Measurements from ENCODE around the gene ERMP1.

DNA sequence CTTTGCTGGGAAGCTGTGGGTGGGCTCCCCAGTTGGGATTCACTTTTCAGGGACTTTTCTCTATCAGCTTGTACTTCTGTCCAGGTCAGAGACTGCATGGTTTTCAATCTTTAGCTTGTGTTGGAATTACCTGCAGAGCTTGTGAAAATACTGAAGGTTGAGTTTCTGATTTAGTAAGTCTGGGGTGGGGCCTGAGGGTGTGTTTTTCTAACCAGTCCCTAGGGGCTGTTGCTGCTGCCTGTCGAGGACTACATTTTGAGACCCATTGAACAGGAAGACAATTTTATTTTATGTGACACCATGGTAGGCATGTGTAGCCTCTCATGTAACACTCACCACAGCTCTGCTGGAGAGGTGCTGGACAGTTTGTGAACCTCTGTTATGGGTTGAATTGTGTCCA is 43.1 kb upstream of the ERMP1 start:
- no peak for TF ChIP-seq HDAC2 (IDR thresholded peaks at IDR 0.05)
- TF ChIP-seq, protein P1, sequence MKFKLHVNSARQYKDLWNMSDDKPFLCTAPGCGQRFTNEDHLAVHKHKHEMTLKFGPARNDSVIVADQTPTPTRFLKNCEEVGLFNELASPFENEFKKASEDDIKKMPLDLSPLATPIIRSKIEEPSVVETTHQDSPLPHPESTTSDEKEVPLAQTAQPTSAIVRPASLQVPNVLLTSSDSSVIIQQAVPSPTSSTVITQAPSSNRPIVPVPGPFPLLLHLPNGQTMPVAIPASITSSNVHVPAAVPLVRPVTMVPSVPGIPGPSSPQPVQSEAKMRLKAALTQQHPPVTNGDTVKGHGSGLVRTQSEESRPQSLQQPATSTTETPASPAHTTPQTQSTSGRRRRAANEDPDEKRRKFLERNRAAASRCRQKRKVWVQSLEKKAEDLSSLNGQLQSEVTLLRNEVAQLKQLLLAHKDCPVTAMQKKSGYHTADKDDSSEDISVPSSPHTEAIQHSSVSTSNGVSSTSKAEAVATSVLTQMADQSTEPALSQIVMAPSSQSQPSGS (IDR thresholded peaks at IDR 0.05; ENCODE audit: low read length): no peak
- no peak for TF ChIP-seq POLR2A (IDR thresholded peaks at IDR 0.05; ENCODE audit: low read depth, low read length)
- no peak for TF ChIP-seq FOS (IDR thresholded peaks at IDR 0.05; ENCODE audit: borderline replicate concordance, extremely low read depth, insufficient read length)
- TF ChIP-seq ZNF274 (IDR thresholded peaks at IDR 0.05; ENCODE audit: insufficient read depth, insufficient read length): no peak
- TF ChIP-seq TAF1 (IDR thresholded peaks at IDR 0.05; ENCODE audit: borderline replicate concordance, low read depth, low read length): no peak

Data from GM12878 (cell line).